SK-N-SH treated with all-trans-retinoic acid at 6 μM for 48 hours (cell line): ENCODE results near the gene MACROD1.

ENCODE experiments used
- ATAC-seq: fragments of 200-7000 bp; cut with Tn5 transposase; 3 replicates; pipeline ENCODE4 v1.9.1; 2020; ENCODE audit warnings: mild to moderate bottlenecking, moderate library complexity
- ARNTL ChIP-seq: fragments of 450-650 bp; formaldehyde crosslinking; IDR thresholded peaks from 2 replicates; pipeline ENCODE4 v1.5.0; 2020; ENCODE audit warnings: low read depth, mild to moderate bottlenecking, moderate library complexity, borderline replicate concordance
- BACH2 ChIP-seq: fragments of 250-450 bp; sonication (Bioruptor Pico); IDR thresholded peaks from 2 replicates; pipeline ENCODE4 v1.9.0; 2021; ENCODE audit warnings: mild to moderate bottlenecking, borderline replicate concordance
- CSDC2 ChIP-seq: fragments of 250-450 bp; sonication (Bioruptor Pico); IDR thresholded peaks from 2 replicates; pipeline ENCODE4 v1.5.0; 2020; ENCODE audit warnings: mild to moderate bottlenecking, moderate library complexity
- ESRRG ChIP-seq: fragments of 250-450 bp; sonication (Bioruptor Pico); IDR thresholded peaks from 2 replicates; pipeline ENCODE4 v1.6.1; 2021; ENCODE audit warnings: mild to moderate bottlenecking
- GLIS3 ChIP-seq: fragments of 250-450 bp; sonication (Bioruptor Pico); IDR thresholded peaks from 2 replicates; pipeline ENCODE4 v1.5.0; 2020; ENCODE audit warnings: mild to moderate bottlenecking, moderate library complexity
- ISL1 ChIP-seq: fragments of 250-450 bp; sonication (Bioruptor Pico); IDR thresholded peaks from 2 replicates; pipeline ENCODE4 v2.1.2; 2022; ENCODE audit warnings: mild to moderate bottlenecking, moderate library complexity
- OSR1 ChIP-seq: fragments of 250-450 bp; sonication (Bioruptor Pico); IDR thresholded peaks from 2 replicates; pipeline ENCODE4 v1.8.0; 2022; ENCODE audit warnings: moderate library complexity, mild to moderate bottlenecking, inconsistent platforms
- PPARA ChIP-seq: fragments of 250-450 bp; sonication (Bioruptor Pico); IDR thresholded peaks from 2 replicates; pipeline ENCODE4 v1.5.0; 2020; ENCODE audit warnings: mild to moderate bottlenecking, borderline replicate concordance
- RARB ChIP-seq: fragments of 250-450 bp; sonication (Bioruptor Pico); IDR thresholded peaks from 2 replicates; pipeline ENCODE4 v1.8.0; 2021; ENCODE audit warnings: mild to moderate bottlenecking, moderate library complexity
- SNAI2 ChIP-seq: fragments of 250-450 bp; sonication (Bioruptor Pico); IDR thresholded peaks from 2 replicates; pipeline ENCODE4 v1.5.0; 2020; ENCODE audit warnings: mild to moderate bottlenecking, moderate library complexity
- TCF4 ChIP-seq: fragments of 250-450 bp; sonication (Bioruptor Pico); IDR thresholded peaks from 2 replicates; pipeline ENCODE4 v1.8.0; 2021; ENCODE audit warnings: mild to moderate bottlenecking, moderate library complexity, borderline replicate concordance
- TOX ChIP-seq: fragments of 250-450 bp; sonication (Bioruptor Pico); IDR thresholded peaks from 2 replicates; pipeline ENCODE4 v1.8.0; 2021; ENCODE audit warnings: mild to moderate bottlenecking, moderate library complexity, borderline replicate concordance
- ZFP3 ChIP-seq: fragments of 250-450 bp; sonication (Bioruptor Pico); IDR thresholded peaks from 2 replicates; pipeline ENCODE4 v1.5.0; 2020; ENCODE audit warnings: mild to moderate bottlenecking, moderate library complexity
- ZFP30 ChIP-seq: fragments of 450-650 bp; formaldehyde crosslinking; IDR thresholded peaks from 2 replicates; pipeline ENCODE4 v1.5.0; 2022; ENCODE audit warnings: mild to moderate bottlenecking, moderate library complexity
- ZNF565 ChIP-seq: fragments of 450-650 bp; formaldehyde crosslinking; conservative IDR thresholded peaks from 2 replicates; pipeline ENCODE4 v1.5.0; 2020; ENCODE audit warnings: low read depth, mild to moderate bottlenecking, moderate library complexity
- ZNF70 ChIP-seq: fragments of 450-650 bp; formaldehyde crosslinking; IDR thresholded peaks from 2 replicates; pipeline ENCODE4 v1.5.0; 2020; ENCODE audit warnings: mild to moderate bottlenecking, moderate library complexity
- ZNF8 ChIP-seq: fragments of 450-650 bp; formaldehyde crosslinking; IDR thresholded peaks from 2 replicates; pipeline ENCODE4 v1.5.0; 2020; ENCODE audit warnings: mild to moderate bottlenecking, moderate library complexity
- TF ChIP-seq, protein P1 (sequence below): fragments of 250-450 bp; sonication (Bioruptor Pico); IDR thresholded peaks from 2 replicates; pipeline ENCODE4 v1.5.1; 2020; ENCODE audit warnings: low read depth, mild to moderate bottlenecking, moderate library complexity
- TF ChIP-seq, protein P2 (sequence below): fragments of 250-450 bp; sonication (Bioruptor Pico); IDR thresholded peaks from 2 replicates; pipeline ENCODE4 v1.5.1; 2021; ENCODE audit warnings: mild to moderate bottlenecking, moderate library complexity
- TF ChIP-seq, protein P3 (sequence below): fragments of 250-450 bp; sonication (Bioruptor Pico); IDR thresholded peaks from 2 replicates; pipeline ENCODE4 v1.8.0; 2020; ENCODE audit warnings: mild to moderate bottlenecking, moderate library complexity, borderline replicate concordance

The MACROD1 gene

DNA sequence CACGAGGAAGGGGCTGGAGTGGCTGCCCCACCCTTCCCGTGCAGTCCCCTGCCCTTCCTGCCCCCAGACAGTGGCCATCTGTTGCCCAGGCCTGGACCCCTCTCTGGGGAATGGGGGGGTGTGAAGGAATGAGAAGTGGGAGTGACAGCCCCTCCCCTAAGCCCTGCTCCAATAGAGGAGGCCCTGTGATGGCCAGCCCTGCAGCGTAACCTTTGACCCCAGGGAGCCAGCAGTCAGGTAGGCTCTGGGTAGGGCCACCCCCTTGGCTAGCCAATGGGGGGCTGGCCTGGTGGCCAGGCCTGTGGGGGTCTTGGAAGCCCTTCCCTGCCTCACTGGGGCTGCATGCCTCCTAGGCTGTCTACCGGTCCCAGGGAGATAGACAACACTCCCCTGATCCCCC, 123.6 kb downstream of the MACROD1 start:
- TF ChIP-seq ZNF565 (no peak), ZNF70 (CRISPR knock-in tag) (no peak), OSR1 (no peak), ZFP3 (CRISPR knock-in tag) (no peak), BACH2 (CRISPR knock-in tag) (no peak), SNAI2 (no peak), ZNF8 (CRISPR knock-in tag) (no peak), RARB (no peak), ISL1 (CRISPR knock-in tag) (no peak), ZFP30 (CRISPR knock-in tag) (no peak), CSDC2 (no peak), TCF4 (CRISPR knock-in tag) (no peak), ARNTL (CRISPR knock-in tag) (no peak)
- TF ChIP-seq, protein P1, sequence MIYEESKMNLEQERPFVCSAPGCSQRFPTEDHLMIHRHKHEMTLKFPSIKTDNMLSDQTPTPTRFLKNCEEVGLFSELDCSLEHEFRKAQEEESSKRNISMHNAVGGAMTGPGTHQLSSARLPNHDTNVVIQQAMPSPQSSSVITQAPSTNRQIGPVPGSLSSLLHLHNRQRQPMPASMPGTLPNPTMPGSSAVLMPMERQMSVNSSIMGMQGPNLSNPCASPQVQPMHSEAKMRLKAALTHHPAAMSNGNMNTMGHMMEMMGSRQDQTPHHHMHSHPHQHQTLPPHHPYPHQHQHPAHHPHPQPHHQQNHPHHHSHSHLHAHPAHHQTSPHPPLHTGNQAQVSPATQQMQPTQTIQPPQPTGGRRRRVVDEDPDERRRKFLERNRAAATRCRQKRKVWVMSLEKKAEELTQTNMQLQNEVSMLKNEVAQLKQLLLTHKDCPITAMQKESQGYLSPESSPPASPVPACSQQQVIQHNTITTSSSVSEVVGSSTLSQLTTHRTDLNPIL (CRISPR knock-in tag) = no peak
- TF ChIP-seq, protein P2, sequence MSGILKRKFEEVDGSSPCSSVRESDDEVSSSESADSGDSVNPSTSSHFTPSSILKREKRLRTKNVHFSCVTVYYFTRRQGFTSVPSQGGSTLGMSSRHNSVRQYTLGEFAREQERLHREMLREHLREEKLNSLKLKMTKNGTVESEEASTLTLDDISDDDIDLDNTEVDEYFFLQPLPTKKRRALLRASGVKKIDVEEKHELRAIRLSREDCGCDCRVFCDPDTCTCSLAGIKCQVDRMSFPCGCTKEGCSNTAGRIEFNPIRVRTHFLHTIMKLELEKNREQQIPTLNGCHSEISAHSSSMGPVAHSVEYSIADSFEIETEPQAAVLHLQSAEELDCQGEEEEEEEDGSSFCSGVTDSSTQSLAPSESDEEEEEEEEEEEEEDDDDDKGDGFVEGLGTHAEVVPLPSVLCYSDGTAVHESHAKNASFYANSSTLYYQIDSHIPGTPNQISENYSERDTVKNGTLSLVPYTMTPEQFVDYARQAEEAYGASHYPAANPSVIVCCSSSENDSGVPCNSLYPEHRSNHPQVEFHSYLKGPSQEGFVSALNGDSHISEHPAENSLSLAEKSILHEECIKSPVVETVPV (CRISPR knock-in tag) = no peak
- ATAC-seq = no peak

DNA sequence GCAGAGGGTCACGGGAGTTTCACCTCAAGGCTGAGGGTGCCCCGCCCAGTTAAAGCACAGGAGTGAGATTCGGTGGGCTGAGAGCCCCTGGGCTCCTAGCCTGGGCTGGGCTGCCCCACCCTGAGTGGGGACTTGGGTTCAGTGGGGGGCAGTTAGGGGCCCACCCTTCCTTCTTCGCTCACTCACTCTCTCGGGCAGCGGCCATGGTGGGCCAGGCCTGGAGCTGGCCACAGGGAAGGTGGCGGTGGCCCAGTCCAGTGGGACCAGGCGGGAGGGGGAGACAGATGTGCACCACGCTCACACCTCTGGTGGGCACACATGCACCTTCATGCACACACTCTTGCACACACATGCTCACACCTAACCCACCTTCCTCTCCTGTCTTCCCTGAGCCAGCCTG, 124.1 kb downstream of the MACROD1 start:
- TF ChIP-seq ISL1 (CRISPR knock-in tag) (no peak), BACH2 (CRISPR knock-in tag) (no peak), ZNF70 (CRISPR knock-in tag) (no peak), ESRRG (CRISPR knock-in tag) (no peak)
- no peak for ATAC-seq

DNA sequence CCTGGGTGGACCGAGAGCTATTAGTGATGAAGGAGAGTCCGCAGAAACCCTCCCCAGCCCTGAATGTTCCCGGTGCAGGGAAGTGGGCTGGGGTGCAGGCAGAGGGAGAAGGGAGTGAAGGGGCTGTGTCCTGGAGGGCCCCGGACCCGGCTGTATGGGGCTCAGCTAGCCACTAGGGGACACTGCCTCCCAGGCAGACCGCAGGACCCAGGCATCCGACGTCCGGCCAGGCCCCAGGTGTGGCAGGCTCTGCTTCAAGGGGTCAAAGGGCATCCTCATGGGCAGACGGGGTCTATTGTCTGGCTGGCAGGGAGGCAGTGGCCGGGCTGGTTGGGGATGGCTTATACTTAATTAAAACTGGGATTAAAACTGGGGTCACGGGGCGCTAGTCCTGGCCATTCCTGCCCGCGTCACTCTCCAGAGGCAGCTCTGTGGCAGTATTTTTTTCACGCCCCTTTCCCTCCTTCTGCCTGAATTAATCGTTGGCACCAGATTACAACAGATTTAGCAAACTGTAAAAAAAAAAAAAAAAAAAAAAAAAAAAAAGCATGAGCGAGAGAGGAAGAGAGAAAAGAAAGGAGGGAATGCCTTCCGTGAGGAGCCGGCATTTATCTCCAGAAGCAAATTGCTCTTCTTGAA, 125.1 kb downstream of the MACROD1 start:
- TF ChIP-seq, protein P1 (CRISPR knock-in tag) = no peak
- TF ChIP-seq TCF4 (CRISPR knock-in tag) (no peak), BACH2 (CRISPR knock-in tag) (no peak), TOX (CRISPR knock-in tag) (no peak), ZFP3 (CRISPR knock-in tag) (no peak), ZNF565 (no peak), CSDC2 (no peak), SNAI2 (no peak), ISL1 (CRISPR knock-in tag) (no peak), PPARA (no peak), ZNF70 (CRISPR knock-in tag) (no peak), ZNF8 (CRISPR knock-in tag) (no peak), GLIS3 (CRISPR knock-in tag) (no peak), ZFP30 (CRISPR knock-in tag) (no peak), RARB (no peak), ARNTL (CRISPR knock-in tag) (no peak)
- TF ChIP-seq, protein P2 (CRISPR knock-in tag) = no peak
- TF ChIP-seq, protein P3, sequence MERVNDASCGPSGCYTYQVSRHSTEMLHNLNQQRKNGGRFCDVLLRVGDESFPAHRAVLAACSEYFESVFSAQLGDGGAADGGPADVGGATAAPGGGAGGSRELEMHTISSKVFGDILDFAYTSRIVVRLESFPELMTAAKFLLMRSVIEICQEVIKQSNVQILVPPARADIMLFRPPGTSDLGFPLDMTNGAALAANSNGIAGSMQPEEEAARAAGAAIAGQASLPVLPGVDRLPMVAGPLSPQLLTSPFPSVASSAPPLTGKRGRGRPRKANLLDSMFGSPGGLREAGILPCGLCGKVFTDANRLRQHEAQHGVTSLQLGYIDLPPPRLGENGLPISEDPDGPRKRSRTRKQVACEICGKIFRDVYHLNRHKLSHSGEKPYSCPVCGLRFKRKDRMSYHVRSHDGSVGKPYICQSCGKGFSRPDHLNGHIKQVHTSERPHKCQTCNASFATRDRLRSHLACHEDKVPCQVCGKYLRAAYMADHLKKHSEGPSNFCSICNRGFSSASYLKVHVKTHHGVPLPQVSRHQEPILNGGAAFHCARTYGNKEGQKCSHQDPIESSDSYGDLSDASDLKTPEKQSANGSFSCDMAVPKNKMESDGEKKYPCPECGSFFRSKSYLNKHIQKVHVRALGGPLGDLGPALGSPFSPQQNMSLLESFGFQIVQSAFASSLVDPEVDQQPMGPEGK (CRISPR knock-in tag) = no peak
- TF ChIP-seq, all 23 proteins: peak for 0
- peak; percentile 50 for ATAC-seq
